H1 (cell line): ENCODE results near the gene EMP2.

Experiments used
- BCL11A ChIP-seq, 2 experiments: IDR thresholded peaks; one replicate each; pipeline ENCODE4 v1.6.1; 2011; ENCODE audit warnings: low read depth in 2 of 2, low read length in 2 of 2, mild to moderate bottlenecking in 2 of 2
- CTCF ChIP-seq, 3 experiments: IDR thresholded peaks; 1 replicate in 2 of 3; 2 replicates in 1 of 3; pipeline versions ENCODE4 v1.5.1 to v1.6.1; 2011; ENCODE audit warnings: low read length in 3 of 3, mild to moderate bottlenecking in 3 of 3, inconsistent platforms in 2 of 3, low read depth in 1 of 3, moderate library complexity in 1 of 3; ENCODE audit not compliant: insufficient read depth in 1 of 3; ENCODE audit errors: control extremely low read depth in 1 of 3
- EZH2 ChIP-seq: fragments of 200-600 bp; sonication (generic); IDR thresholded peaks from 2 replicates; pipeline ENCODE4 v1.7.1; 2012; ENCODE audit warnings: low read depth, mild to moderate bottlenecking, moderate library complexity, low read length, inconsistent platforms; ENCODE audit not compliant: severe bottlenecking
- GABPA ChIP-seq: IDR thresholded peaks from 2 replicates; pipeline ENCODE4 v1.6.1; 2011; ENCODE audit warnings: mild to moderate bottlenecking, low read length, moderate library complexity, borderline replicate concordance; ENCODE audit not compliant: insufficient read depth
- MAFK ChIP-seq: IDR thresholded peaks from 2 replicates; pipeline ENCODE4 v1.6.1; 2012; ENCODE audit warnings: low read depth, mild to moderate bottlenecking, improper control_type of control experiment, low read length
- MAX ChIP-seq: IDR thresholded peaks from 2 replicates; pipeline ENCODE4 v1.6.1; 2012; ENCODE audit warnings: inconsistent platforms
- NRF1 ChIP-seq: IDR thresholded peaks from 2 replicates; pipeline ENCODE4 v1.6.1; 2011; ENCODE audit warnings: mild to moderate bottlenecking, low read depth, low read length, improper control_type of control experiment
- POLR2A ChIP-seq, 2 experiments: IDR thresholded peaks; 1 replicate in 1 of 2; 2 replicates in 1 of 2; pipeline ENCODE4 v1.6.1; 2011; ENCODE audit warnings: low read depth in 2 of 2, low read length in 2 of 2, mild to moderate bottlenecking in 2 of 2; ENCODE audit errors: control extremely low read depth in 1 of 2
- POLR2AphosphoS5 ChIP-seq: IDR thresholded peaks from 2 replicates; pipeline ENCODE4 v1.6.1; 2011; ENCODE audit warnings: low read depth, low read length
- RFX5 ChIP-seq: IDR thresholded peaks from 2 replicates; pipeline ENCODE4 v1.6.1; 2011; ENCODE audit warnings: low read depth, low read length, improper control_type of control experiment, borderline replicate concordance
- TAF1 ChIP-seq: IDR thresholded peaks from 2 replicates; pipeline ENCODE4 v1.6.1; 2011; ENCODE audit warnings: mild to moderate bottlenecking, low read depth, low read length
- YY1 ChIP-seq: IDR thresholded peaks from 2 replicates; pipeline ENCODE4 v1.6.1; 2011; ENCODE audit warnings: low read depth, mild to moderate bottlenecking, low read length
- TF ChIP-seq, protein P1 (sequence below): IDR thresholded peaks from 2 replicates; pipeline ENCODE4 v1.6.1; 2011; ENCODE audit warnings: low read depth, mild to moderate bottlenecking, low read length; ENCODE audit not compliant: insufficient read depth

DNA sequence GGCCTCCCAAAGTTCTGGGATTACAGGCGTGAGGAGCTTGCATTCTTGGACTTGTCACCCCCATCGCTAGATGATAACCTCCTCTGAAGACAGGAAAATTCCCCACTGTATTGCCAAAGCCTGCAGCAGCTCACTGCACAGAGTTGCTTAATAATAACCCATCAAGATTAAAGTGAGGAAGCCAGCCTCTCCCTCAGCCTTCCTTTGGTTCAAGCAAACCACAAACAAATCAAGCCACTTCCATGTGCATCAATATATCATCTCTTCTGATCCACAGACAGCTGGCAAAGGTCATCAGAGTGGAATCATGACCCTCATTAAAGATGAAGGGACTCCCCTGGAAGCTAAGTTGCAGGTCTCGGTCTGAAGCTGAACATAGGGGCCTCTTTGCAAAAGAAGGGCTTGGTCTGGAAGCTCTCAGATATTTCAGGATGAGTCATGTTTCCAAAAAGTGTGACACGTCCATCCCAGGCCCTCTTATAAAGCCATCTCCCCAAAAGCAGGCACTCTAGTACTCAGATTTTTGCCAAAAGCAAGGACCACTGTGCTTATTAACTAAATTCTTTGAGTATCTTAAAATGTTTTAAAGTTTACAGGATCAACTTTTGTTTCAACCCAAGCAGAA lies 4.8 kb downstream of the EMP2 start:
- TF ChIP-seq MAX = no peak
- TF ChIP-seq CTCF (IDR thresholded peaks at IDR 0.05; ENCODE audit: control extremely low read depth in 1 of 3, insufficient read depth in 1 of 3, low read depth in 1 of 3, low read length in 3 of 3) = no peak
- TF ChIP-seq POLR2A (IDR thresholded peaks at IDR 0.05; ENCODE audit: control extremely low read depth in 1 of 2, low read depth in 2 of 2, low read length in 2 of 2) = no peak
- TF ChIP-seq GABPA = no peak
- no peak for TF ChIP-seq MAFK
- TF ChIP-seq TAF1 = no peak
- no peak for TF ChIP-seq YY1
- TF ChIP-seq EZH2 = no peak
- no peak for TF ChIP-seq NRF1
- no peak for TF ChIP-seq RFX5
- TF ChIP-seq, protein P1, sequence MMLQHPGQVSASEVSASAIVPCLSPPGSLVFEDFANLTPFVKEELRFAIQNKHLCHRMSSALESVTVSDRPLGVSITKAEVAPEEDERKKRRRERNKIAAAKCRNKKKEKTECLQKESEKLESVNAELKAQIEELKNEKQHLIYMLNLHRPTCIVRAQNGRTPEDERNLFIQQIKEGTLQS = no peak
- TF ChIP-seq POLR2AphosphoS5 = no peak
- TF ChIP-seq BCL11A (IDR thresholded peaks at IDR 0.05; ENCODE audit: low read depth in 2 of 2, low read length in 2 of 2) = no peak
